Right lobe of liver (tissue), 6 donors: ENCODE measurements around the gene ATP5MK. TPM values are rescaled to one million over a fixed set of nuclear protein-coding genes. Genes with fewer than 3 reads are reported as not detected.
"Not testable (repeated sequence)": the region's sequence is repeated elsewhere in the genome, so short reads cannot be mapped to it uniquely, and the experiment has no call there.

Source experiments
- ATAC-seq, 4 donors: fragments of 200-7000 bp; cut with Tn5 transposase; one replicate each; pipeline ENCODE4 v1.9.1; 2020; ENCODE audit warnings: mild to moderate bottlenecking in 4 of 4, moderate library complexity in 4 of 4
- DNase-seq, 3 donors: peaks; one replicate each; pipeline ENCODE4 v3.0.0-alpha.2; 2020
- H3K27ac ChIP-seq, 3 donors: fragments of 200-600 bp; one replicate each; pipeline ENCODE4 v1.8.0; 2022
- H3K27me3 ChIP-seq, 2 donors: fragments of 200-600 bp; one replicate each; pipeline ENCODE4 v1.8.0; 2022
- H3K36me3 ChIP-seq, 4 donors: fragments of 200-600 bp; sonication (generic) in 1 of 4; one replicate each; pipeline versions ENCODE4 v1.5.1 to v1.8.0; 2017 to 2022; ENCODE audit warnings: control low read depth in 1 of 4
- H3K4me1 ChIP-seq, 4 donors: fragments of 200-600 bp; sonication (generic) in 1 of 4; one replicate each; pipeline versions ENCODE4 v1.5.1 to v1.8.0; 2017 to 2022; ENCODE audit warnings: control low read depth in 1 of 4
- H3K4me3 ChIP-seq, 3 donors: fragments of 200-600 bp; one replicate each; pipeline ENCODE4 v1.8.0; 2022
- H3K9me3 ChIP-seq, 4 donors: fragments of 200-600 bp; sonication (generic) in 1 of 4; one replicate each; pipeline versions ENCODE4 v1.5.1 to v1.8.0; 2017 to 2022; ENCODE audit warnings: control low read depth in 1 of 4
- POLR2A ChIP-seq: fragments of 450-650 bp; IDR thresholded peaks from one replicate; pipeline ENCODE4 v1.6.1; 2017; ENCODE audit warnings: antibody characterized with exemption, mild to moderate bottlenecking
- WGBS: methylation state at CpG from one replicate; pipeline ENCODE4 v1.1.6; 2018; ENCODE audit warnings: low coverage, low lambda C conversion rate; ENCODE audit not compliant: insufficient coverage; ENCODE audit errors: missing lambda C conversion rate; 5-methylcytosine and 5-hydroxymethylcytosine counted together
- intact Hi-C, 2 donors: fragments of 100-400 bp; cut with DNase I; formaldehyde crosslinking; loops; one replicate each; pipeline versions ENCODE4 v1.11.2 to v1.14.1; 2022
- total RNA-seq, 6 experiments: library from RNA; depleted of rRNA in 2 of 6; stranded (reverse); fragments of >200 nt in 2 of 6; fragmentation: NEBNext Ultra II Directional in 3 of 6; extraction: Animal tissue kit (Norgen Biotek cat#: 25700) in 3 of 6; gene quantifications; one replicate each; pipeline versions ENCODE4 v1.1.0 to v1.2.4, GENCODE V29; 2016 to 2023
- TF ChIP-seq, protein P1 (sequence below), 4 donors: fragments of 200-600 bp in 3 of 4; fragments of 450-650 bp in 1 of 4; IDR thresholded peaks; one replicate each; pipeline versions ENCODE4 v1.5.1 to v1.8.0; 2016 to 2022; ENCODE audit warnings: antibody characterized with exemption in 4 of 4, mild to moderate bottlenecking in 2 of 4
- donor health status: DM: no; HTN: yes; CAD: no.
- donor health status: DM: no; HTN: no; CAD: no.
- donor health status: DM: no; HTN: no; CAD: no.
- donor health status: DM: no; HTN: yes; CAD: no.
- donor health status: DM: no; HTN: yes; CAD: no.

ATP5MK gene
- total RNA-seq, 6 experiments from 2014 or later, result 176 to 257 (median 220) TPM

DNA sequence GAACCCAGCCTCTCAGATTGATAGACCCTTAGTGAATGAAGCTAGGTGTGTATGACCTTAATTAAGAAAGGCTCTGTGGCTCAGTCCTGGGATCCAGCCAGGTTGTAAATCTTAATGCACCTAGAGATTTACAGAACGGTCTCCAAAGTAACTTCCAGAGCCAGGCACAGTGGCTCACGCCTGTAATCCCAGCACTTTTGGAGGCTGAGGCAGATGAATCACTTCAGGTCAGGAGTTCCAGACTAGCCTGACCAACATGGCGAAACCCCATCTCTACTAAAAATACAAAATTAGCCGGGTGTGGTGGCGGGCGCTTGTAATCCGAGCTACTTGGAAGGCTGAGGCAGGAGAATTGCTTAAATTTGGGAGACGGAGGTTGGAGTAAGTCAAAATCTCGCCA is 31.6 kb upstream of the ATP5MK start:
- intact Hi-C loops, result no loop called here
- peaks cover 0 to 50% (median 12%) of the 10 kb centered on the region in 4 donors for H3K36me3 ChIP-seq

DNA sequence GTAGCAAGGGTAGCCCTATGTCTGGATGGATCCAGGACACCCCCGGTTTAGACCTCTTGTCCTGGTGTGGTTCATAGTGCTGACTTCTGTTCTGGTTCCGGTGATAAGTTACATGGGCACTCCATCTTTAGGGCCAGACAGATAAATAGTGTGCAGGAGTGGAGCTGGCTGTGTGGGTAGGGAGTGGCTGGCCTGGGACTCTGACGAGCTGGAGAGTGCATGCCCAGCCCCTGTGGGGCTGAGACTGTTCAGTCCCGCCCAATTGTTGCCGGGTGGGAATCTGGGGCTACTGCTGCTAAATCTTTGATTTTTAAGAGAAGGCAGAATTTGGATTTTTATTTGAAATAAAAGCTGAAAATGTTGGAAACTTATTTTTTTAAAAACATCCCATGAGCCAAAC is 27.5 kb upstream of the ATP5MK start:
- DNase-seq (no peak), ATAC-seq (no peak)
- H3K9me3 ChIP-seq, result no peaks in the 10 kb centered on the region
- no peak overlapping the region for H3K27ac ChIP-seq
- peaks cover 0 to 71% (median 23%) of the 10 kb centered on the region in 4 donors for H3K36me3 ChIP-seq
- no peaks in the 10 kb centered on the region for H3K27me3 ChIP-seq
- no peak for TF ChIP-seq POLR2A
- 89% methylated on average over 5 of the region's 5 CpGs for WGBS
- H3K4me3 ChIP-seq, result no peak overlapping the region
- intact Hi-C loops, result no loop called here
- H3K4me1 ChIP-seq, result no peaks in the 10 kb centered on the region

More for the DNA sequence above, 31.6 kb upstream of the ATP5MK start:
- peaks cover 0 to 4% (median 0%) of the 10 kb centered on the region in 4 donors for H3K4me1 ChIP-seq
- DNase-seq, result no peak
- WGBS, result 98% methylated on average over 8 of the region's 9 CpGs
- H3K27ac ChIP-seq, result no peak overlapping the region
- H3K9me3 ChIP-seq, result no peaks in the 10 kb centered on the region
- no peak for TF ChIP-seq POLR2A
- TF ChIP-seq, protein P1, sequence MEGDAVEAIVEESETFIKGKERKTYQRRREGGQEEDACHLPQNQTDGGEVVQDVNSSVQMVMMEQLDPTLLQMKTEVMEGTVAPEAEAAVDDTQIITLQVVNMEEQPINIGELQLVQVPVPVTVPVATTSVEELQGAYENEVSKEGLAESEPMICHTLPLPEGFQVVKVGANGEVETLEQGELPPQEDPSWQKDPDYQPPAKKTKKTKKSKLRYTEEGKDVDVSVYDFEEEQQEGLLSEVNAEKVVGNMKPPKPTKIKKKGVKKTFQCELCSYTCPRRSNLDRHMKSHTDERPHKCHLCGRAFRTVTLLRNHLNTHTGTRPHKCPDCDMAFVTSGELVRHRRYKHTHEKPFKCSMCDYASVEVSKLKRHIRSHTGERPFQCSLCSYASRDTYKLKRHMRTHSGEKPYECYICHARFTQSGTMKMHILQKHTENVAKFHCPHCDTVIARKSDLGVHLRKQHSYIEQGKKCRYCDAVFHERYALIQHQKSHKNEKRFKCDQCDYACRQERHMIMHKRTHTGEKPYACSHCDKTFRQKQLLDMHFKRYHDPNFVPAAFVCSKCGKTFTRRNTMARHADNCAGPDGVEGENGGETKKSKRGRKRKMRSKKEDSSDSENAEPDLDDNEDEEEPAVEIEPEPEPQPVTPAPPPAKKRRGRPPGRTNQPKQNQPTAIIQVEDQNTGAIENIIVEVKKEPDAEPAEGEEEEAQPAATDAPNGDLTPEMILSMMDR (IDR thresholded peaks at IDR 0.05), result no peak
- no peak for ATAC-seq
- no peak overlapping the region for H3K4me3 ChIP-seq
- no peaks in the 10 kb centered on the region for H3K27me3 ChIP-seq

DNA sequence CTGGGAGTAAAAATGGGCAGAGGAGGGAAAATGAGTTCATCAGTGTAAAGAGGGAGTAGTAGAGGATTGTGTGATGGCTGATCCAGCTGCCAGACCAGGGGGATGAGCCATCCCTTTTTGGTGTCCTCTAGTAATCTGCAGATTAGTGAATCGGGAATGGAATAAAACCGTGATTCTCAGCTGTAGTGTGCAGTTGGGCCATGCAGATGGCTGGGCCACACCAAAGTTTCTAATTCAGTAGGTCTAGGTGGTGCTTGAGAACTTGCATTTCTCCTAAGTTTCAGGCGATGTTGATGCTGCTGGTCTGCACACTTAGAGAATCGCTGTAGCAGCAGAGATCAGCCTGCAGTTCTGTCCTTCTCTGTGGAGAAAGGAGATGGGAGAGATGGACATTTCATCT is 22.8 kb upstream of the ATP5MK start:
- ATAC-seq (no peak), DNase-seq (no peak)
- Histone ChIP-seq H3K9me3 (no peaks in the 10 kb centered on the region), H3K4me3 (no peak overlapping the region), H3K27ac (no peak overlapping the region), H3K27me3 (no peaks in the 10 kb centered on the region), H3K4me1 (peaks cover 0 to 23% (median 10%) of the 10 kb centered on the region in 4 donors), H3K36me3 (peaks cover 0 to 78% (median 39%) of the 10 kb centered on the region in 4 donors)
- TF ChIP-seq POLR2A, result no peak
- TF ChIP-seq, protein P1 (IDR thresholded peaks at IDR 0.05), result no peak
- intact Hi-C loops, result loop anchor here (5.0 kb wide), 2 partner anchors 58 to 173 kb away; partner anchors contain the start of gene CALHM3 (in 1 of the 2)
- WGBS, result 86% methylated on average over 2 of the region's 4 CpGs

DNA sequence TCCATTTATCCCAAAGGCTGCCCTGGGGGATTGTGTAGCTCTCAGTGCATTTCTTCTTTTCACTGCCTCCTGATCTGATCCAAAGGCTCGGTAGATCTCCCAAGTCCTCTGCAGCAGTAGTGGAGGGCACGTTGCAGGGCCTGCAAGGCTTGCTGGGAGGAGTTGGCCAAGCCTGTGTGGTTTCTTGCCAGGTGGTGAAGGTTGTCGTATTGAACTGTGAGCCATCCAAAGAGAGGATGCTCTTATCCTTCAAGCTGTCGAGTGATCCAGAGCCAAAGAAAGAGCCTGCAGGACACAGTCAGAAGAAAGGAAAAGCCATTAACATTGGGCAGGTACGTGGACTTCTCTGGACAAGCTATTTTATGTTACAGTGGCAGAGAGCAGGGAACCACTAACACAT is 21.3 kb upstream of the ATP5MK start:
- Histone ChIP-seq H3K27ac (no peak overlapping the region), H3K9me3 (no peaks in the 10 kb centered on the region), H3K27me3 (no peaks in the 10 kb centered on the region), H3K4me3 (no peak overlapping the region), H3K4me1 (peaks cover 0 to 34% (median 13%) of the 10 kb centered on the region in 4 donors), H3K36me3 (peaks cover 0 to 70% (median 35%) of the 10 kb centered on the region in 4 donors)
- WGBS, result 74% methylated on average over 5 of the region's 5 CpGs
- intact Hi-C loops, result loop anchor here (5.0 kb wide), 2 partner anchors 60 to 175 kb away; partner anchors contain the start of gene CALHM3 (in 1 of the 2)
- no peak for TF ChIP-seq POLR2A
- TF ChIP-seq, protein P1 (IDR thresholded peaks at IDR 0.05), result no peak
- DNase-seq, result no peak
- ATAC-seq, result no peak

DNA sequence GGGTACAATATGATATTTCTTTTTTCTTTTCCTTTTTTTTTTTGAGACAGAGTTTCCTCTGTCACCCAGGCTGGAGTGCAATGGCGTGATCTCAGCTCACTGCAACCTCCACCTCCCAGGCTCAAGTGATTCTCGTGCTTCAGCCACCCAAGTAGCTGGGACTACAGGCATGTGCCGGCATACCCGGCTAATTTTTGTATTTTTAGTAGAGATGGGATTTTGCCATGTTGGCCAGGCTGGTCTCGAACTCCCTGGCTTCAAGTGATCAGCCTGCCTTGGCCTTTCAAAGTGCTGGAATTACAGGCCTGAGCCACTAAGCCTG is 20.8 kb upstream of the ATP5MK start:
- not testable (repeated sequence) for H3K27ac ChIP-seq, H3K9me3 ChIP-seq, H3K27me3 ChIP-seq, ATAC-seq, DNase-seq, H3K4me3 ChIP-seq
- 80% methylated on average over 4 of the region's 5 CpGs for WGBS
- Histone ChIP-seq H3K36me3 (peaks cover 0 to 70% (median 34%) of the 10 kb centered on the region in 4 donors), H3K4me1 (peaks cover 0 to 36% (median 13%) of the 10 kb centered on the region in 4 donors)
- intact Hi-C loops, result loop anchor here (5.0 kb wide), 2 partner anchors 60 to 175 kb away; partner anchors contain the start of gene CALHM3 (in 1 of the 2)
